Astrocyte of the cerebellum (primary cell): ENCODE results near the gene CHCHD6.

Experiments
- DNase-seq: peaks from one replicate; pipeline ENCODE4 v3.0.0-alpha.2; 2011; ENCODE audit warnings: low read depth
- H3K4me3 ChIP-seq: 2 replicates; pipeline ENCODE4 v1.5.1; 2011; ENCODE audit warnings: mild to moderate bottlenecking, low read depth, low read length, moderate library complexity
- in situ Hi-C: cut with HindIII; loops from 2 replicates; pipeline ENCODE4 v1.10.0; 2017; ENCODE audit warnings: low sequenced_read_pairs
- TF ChIP-seq, protein P1 (sequence below): IDR thresholded peaks from 2 replicates; pipeline ENCODE4 v1.5.1; 2012; ENCODE audit warnings: low read length, low read depth, moderate library complexity, mild to moderate bottlenecking; ENCODE audit errors: missing control alignments

Gene CHCHD6

DNA sequence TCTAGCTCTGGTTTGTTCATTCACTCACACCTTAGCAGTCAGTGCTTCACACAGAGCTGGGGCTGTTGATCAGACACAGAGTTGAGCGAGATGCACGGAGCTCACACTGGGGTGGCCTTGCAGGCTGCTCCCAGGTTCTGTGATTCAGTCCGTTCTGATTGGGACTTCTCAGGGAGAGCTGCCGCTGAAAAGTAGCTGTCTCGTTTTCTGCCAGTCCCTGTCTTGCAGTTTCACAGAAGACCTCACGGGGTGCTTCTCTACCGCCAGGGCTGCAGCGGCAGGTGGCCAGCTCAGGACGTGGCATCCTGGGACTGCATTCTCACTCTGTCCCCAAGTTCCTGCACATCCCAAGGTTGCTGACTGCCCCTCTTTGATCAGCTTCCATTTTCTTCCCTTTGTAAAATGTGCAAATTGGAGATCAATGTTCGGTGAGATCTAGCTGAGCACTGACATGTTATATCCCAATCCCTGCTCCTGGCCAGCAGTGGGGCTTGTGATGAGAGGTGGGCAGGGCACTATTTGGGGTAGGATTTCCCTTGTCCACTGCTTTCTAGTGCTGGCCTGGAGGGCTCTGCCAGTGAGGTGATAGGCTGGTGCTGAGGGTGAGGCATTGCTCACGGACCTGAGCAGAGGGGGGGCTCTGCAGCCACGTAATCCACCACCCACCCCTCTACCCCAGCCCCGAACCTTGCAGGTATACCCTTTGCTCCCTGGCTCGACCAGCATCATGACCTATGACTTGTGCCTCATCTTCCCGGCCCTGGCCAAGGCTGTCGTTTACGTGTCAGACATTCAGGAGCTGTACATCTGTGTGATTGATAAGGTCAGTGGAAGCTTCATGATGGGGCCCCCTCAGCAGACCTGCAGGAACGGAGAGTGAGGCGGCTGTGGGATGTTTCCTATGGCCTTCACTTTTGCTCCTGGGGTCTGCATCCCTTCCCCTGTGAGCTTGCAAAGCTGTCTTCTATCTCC, 43.8 kb upstream of the CHCHD6 start:
- H3K4me3 ChIP-seq: no peak overlapping the region
- TF ChIP-seq, protein P1, sequence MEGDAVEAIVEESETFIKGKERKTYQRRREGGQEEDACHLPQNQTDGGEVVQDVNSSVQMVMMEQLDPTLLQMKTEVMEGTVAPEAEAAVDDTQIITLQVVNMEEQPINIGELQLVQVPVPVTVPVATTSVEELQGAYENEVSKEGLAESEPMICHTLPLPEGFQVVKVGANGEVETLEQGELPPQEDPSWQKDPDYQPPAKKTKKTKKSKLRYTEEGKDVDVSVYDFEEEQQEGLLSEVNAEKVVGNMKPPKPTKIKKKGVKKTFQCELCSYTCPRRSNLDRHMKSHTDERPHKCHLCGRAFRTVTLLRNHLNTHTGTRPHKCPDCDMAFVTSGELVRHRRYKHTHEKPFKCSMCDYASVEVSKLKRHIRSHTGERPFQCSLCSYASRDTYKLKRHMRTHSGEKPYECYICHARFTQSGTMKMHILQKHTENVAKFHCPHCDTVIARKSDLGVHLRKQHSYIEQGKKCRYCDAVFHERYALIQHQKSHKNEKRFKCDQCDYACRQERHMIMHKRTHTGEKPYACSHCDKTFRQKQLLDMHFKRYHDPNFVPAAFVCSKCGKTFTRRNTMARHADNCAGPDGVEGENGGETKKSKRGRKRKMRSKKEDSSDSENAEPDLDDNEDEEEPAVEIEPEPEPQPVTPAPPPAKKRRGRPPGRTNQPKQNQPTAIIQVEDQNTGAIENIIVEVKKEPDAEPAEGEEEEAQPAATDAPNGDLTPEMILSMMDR: no peak
- in situ Hi-C loops: no loop called here
- DNase-seq: no peak

DNA sequence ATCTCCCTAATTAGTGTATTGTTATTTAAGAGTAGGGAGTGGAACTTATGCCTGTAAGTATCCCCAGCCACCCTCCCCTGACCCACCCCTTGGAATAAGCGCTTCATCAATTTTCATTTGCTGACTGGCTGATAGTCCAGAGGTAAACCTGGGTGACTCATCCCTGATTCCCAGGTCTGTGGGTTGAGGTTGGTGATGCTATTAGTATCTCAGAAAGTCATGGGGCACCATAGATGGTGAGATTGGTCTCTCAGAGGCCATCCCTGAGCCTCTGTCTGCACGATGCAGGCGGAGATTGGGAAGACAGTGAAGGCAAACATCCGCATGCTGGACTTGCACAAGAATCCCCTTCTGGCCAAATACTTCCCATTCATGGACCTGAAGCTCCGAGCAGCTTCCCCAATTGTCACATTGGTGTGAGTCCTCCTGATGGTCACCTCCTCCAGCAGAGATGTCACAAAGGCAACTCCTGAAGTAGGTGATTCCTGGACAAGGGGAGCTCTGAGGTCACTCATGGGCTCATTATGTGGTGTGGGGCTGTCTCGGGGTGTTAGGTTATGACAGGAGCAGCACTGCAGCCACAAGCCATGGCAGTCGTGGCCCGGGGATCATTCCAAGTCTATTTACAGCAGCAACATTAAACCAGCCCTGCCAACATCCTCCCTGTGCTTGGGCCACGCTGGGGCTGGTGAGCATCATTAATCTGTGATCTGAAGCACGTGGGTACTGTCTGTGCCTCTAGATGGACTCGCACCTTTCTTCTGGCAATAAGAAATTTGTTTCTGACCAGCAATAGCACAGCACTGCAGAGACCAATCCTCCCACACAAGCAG, 42.3 kb upstream of the CHCHD6 start:
- TF ChIP-seq, protein P1: no peak
- H3K4me3 ChIP-seq: no peak overlapping the region
- in situ Hi-C loops: no loop called here
- no peak for DNase-seq

DNA sequence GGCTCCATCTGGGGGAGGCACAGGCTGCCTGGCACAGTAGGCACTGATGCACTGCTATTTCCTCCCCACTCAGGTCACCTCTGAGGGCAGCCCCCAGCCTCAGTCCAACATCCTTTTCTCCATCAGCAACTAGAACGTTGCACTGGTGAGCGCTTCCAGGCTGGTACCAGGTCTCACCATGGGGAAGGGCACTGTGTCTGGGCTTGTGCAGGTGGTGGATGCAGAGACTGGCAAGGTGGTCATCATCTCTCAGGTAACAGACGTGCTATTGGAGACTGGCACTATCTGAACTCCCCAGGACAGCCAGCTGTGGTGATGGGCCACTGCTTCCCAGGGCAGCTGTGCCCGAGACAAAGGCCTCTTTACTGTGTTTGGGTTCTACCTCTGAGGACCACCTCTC, 40.8 kb upstream of the CHCHD6 start:
- in situ Hi-C loops: no loop called here
- no peak overlapping the region for H3K4me3 ChIP-seq
- TF ChIP-seq, protein P1: no peak
- no peak for DNase-seq

DNA sequence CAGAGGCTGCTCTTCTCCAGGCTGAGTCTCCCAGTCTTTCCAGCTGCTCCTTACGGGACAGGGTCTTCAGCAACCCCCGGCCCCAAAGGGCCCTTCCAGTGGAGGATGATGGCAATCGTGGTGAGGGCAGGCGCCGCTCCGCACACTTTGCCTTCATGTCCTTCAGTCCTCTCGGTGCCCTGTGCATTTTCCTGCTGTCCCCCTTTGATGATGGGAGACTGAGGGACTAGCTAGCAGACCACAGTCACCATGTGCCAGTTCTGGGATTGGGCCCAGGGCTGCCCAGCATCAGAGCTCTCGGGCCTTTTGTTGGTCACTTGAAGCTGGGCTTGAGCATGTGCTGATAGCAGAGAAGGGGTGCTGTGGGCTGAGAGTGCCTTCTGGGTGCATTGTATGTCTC, 40.3 kb upstream of the CHCHD6 start:
- no peak overlapping the region for H3K4me3 ChIP-seq
- no peak for DNase-seq
- TF ChIP-seq, protein P1: no peak
- in situ Hi-C loops: no loop called here

DNA sequence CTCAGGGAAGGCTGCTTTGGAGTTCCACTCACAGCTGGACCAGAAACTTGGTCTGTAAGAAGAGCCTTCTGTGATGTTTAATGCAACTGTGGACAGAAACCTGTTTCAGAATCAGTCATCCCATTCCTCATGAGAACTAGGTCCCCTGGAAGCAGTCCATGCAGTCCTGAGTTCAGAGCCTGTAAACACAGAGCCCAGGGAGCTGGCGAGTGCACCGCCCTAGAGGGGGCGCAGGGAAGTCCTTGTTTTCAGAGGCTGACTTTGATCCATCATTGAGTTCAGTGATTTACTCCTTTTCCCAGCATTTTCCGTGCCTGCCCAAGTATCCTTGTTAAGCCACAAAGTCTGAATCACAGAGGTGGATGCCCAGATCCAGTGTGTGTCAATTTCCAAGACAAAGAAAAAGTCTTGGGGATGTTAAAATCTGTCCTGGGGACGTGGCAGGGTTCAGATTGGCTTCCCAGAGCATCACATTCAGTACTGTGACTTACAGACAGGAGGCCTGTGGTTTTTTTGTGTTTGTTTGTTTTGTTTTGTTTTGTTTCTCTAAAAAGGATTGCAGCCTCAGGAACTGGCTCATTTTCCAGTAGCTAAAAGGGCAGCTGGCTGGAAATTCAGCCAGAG, 39.3 kb upstream of the CHCHD6 start:
- H3K4me3 ChIP-seq: no peak overlapping the region
- in situ Hi-C loops: no loop called here
- DNase-seq: peak; percentile 23
- TF ChIP-seq, protein P1: peak; percentile 52
